Calu3 (cell line): Measurements from ENCODE around the gene RGS13. TPM values are rescaled to one million over a fixed set of nuclear protein-coding genes. Genes with fewer than 3 reads are reported as not detected.

Experiments used
- BruUV-seq: library from RNA; stranded (reverse); fragments of 400-500 nt; replicated peaks from 2 replicates; lab custom pipeline; 2021; lab: Mats Ljungman, UMichigan
- CTCF ChIA-PET: fragments of 300-600 bp; sonication (Branson Sonifier 250); formaldehyde crosslinking; loops from one replicate; lab custom pipeline; 2022; ENCODE audit warnings: antibody characterized with exemption; lab: Charles Lee
- DNase-seq: peaks from one replicate; pipeline ENCODE4 v3.0.0; 2022
- H3K27ac Mint-ChIP-seq: one replicate; pipeline ENCODE4 v1.8.0; 2022; ENCODE audit warnings: mixed read lengths; ENCODE audit not compliant: unreplicated experiment
- H3K27me3 Mint-ChIP-seq: one replicate; pipeline ENCODE4 v1.8.0; 2022; ENCODE audit warnings: mixed read lengths; ENCODE audit not compliant: unreplicated experiment
- H3K36me3 Mint-ChIP-seq: one replicate; pipeline ENCODE4 v1.8.0; 2022; ENCODE audit warnings: mild to moderate bottlenecking, moderate library complexity, mixed read lengths; ENCODE audit not compliant: insufficient read depth, unreplicated experiment
- H3K4me1 Mint-ChIP-seq: one replicate; pipeline ENCODE4 v1.8.0; 2022; ENCODE audit warnings: mild to moderate bottlenecking, low read depth, mixed read lengths; ENCODE audit not compliant: unreplicated experiment
- H3K4me3 Mint-ChIP-seq: one replicate; pipeline ENCODE4 v1.8.0; 2022; ENCODE audit warnings: mild to moderate bottlenecking, low read depth, moderate library complexity, mixed read lengths; ENCODE audit not compliant: unreplicated experiment
- H3K9me3 Mint-ChIP-seq: one replicate; pipeline ENCODE4 v1.8.0; 2022; ENCODE audit warnings: low read depth, mixed read lengths; ENCODE audit not compliant: unreplicated experiment
- CTCF ChIP-seq: fragments of 200-600 bp; IDR thresholded peaks from one replicate; pipeline ENCODE4 v1.8.0; 2022; ENCODE audit warnings: antibody characterized with exemption; ENCODE audit not compliant: unreplicated experiment
- intact Hi-C: fragments of 100-400 bp; cut with micrococcal nuclease; formaldehyde crosslinking; loops from one replicate; pipeline ENCODE4 v1.10.0; 2022; ENCODE audit not compliant: unreplicated experiment
- total RNA-seq: library from RNA; stranded (reverse); gene quantifications from 2 replicates; pipeline ENCODE4 v1.2.3, GENCODE V29; 2022

RGS13 gene
- total RNA-seq, 1 experiment from 2014 or later, result not detected

GRCh38 chr1:192668409-192668983 lies 32.5 kb downstream of the RGS13 start:
- Mint-ChIP-seq H3K27ac (no peak overlapping the region), H3K9me3 (peaks cover 8% of the 10 kb centered on the region), H3K4me3 (no peak overlapping the region), H3K27me3 (no peaks in the 10 kb centered on the region), H3K36me3 (no peaks in the 10 kb centered on the region), H3K4me1 (no peaks in the 10 kb centered on the region)
- BruUV-seq, result no TSS peak
- TF ChIP-seq CTCF, result no peak
- intact Hi-C loops, result no loop called here
- DNase-seq, result no peak
- CTCF ChIA-PET, result no interaction called here

GRCh38 chr1:192669174-192669573 lies 33.2 kb downstream of the RGS13 start:
- no peak for DNase-seq
- Mint-ChIP-seq H3K4me1 (no peaks in the 10 kb centered on the region), H3K9me3 (peaks cover 8% of the 10 kb centered on the region), H3K4me3 (no peak overlapping the region), H3K27me3 (no peaks in the 10 kb centered on the region), H3K36me3 (no peaks in the 10 kb centered on the region), H3K27ac (no peak overlapping the region)
- intact Hi-C loops, result no loop called here
- no peak for TF ChIP-seq CTCF
- no TSS peak for BruUV-seq
- CTCF ChIA-PET, result no interaction called here

- no peaks in the 10 kb centered on the region for H3K4me1 Mint-ChIP-seq
- CTCF ChIA-PET, result no interaction called here
- BruUV-seq, result no TSS peak
- no peak overlapping the region for H3K4me3 Mint-ChIP-seq
- intact Hi-C loops, result no loop called here
- no peak overlapping the region for H3K27ac Mint-ChIP-seq
- TF ChIP-seq CTCF, result no peak
- no peak for DNase-seq
- H3K27me3 Mint-ChIP-seq, result no peaks in the 10 kb centered on the region
- no peaks in the 10 kb centered on the region for H3K36me3 Mint-ChIP-seq
- no peaks in the 10 kb centered on the region for H3K9me3 Mint-ChIP-seq
These were observed 39.8 kb downstream of the RGS13 start for GRCh38 chr1:192675716-192676115.

- Mint-ChIP-seq H3K36me3 (no peaks in the 10 kb centered on the region), H3K27me3 (no peaks in the 10 kb centered on the region), H3K4me3 (no peak overlapping the region), H3K27ac (no peak overlapping the region), H3K9me3 (no peaks in the 10 kb centered on the region), H3K4me1 (peaks cover 8% of the 10 kb centered on the region)
- BruUV-seq, result no TSS peak
- TF ChIP-seq CTCF, result no peak
- CTCF ChIA-PET, result no interaction called here
- intact Hi-C loops, result no loop called here
- DNase-seq, result no peak
These were observed 42.2 kb downstream of the RGS13 start for GRCh38 chr1:192678099-192678498.
